Measurements from ENCODE around the gene PRRC1. TPM values are rescaled to one million over a fixed set of nuclear protein-coding genes. Genes with fewer than 3 reads are reported as not detected.

PRRC1 gene
- total and polyA plus RNA-seq, 9 of the 15 experiments (the other 6 are each of a cell fraction or from before 2014, with no cell fraction given): 23.4 to 68.7 (median 43.9) TPM

DNA sequence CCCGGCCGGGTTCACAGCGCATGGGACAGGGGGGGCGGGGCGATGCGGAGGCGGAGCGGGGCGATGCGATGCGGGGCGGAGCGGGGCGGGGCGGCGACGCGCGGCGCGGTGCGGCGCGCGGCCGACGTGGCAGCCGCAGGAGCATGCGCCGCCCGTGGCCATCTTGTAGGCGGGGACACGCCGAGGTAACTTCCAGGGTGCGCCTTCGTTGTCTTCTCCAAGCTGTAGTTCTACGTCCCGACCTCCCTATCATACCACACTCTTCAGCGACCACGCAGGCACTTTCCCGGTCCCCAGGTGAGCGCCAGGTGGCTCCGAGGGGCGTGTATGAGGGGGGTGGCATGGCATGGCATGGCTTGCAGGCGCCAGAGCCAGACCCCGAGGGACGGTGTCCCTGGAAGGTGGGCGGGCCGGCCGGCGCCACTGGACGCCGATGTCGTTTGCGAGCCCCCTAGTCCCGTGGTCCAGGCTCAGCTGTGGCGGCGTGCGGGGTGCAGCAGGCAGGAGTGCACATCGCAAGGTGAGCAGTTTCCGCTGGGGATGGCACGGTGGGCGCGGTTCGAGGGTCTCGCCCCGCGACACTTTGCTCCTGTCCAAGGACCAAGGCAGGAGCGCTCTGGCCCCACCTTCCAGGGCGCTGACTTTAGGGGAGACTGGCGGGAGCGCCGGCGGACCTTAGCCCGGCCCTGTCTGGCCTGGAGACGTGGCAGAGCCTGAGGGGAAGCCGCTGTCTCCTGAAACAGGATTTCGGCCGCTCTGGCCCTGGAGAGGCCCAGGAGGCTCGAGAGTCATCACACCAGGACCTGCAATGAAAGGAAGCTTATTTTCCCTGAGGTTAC, at the start of gene PRRC1 (continued):
- TF ChIP-seq, protein P1, sequence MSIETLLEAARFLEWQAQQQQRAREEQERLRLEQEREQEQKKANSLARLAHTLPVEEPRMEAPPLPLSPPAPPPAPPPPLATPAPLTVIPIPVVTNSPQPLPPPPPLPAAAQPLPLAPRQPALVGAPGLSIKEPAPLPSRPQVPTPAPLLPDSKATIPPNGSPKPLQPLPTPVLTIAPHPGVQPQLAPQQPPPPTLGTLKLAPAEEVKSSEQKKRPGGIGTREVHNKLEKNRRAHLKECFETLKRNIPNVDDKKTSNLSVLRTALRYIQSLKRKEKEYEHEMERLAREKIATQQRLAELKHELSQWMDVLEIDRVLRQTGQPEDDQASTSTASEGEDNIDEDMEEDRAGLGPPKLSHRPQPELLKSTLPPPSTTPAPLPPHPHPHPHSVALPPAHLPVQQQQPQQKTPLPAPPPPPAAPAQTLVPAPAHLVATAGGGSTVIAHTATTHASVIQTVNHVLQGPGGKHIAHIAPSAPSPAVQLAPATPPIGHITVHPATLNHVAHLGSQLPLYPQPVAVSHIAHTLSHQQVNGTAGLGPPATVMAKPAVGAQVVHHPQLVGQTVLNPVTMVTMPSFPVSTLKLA (conservative IDR thresholded peaks at IDR 0.05): peak; percentile 57 to 79; a peak in 3 of 4 replicates
- TF ChIP-seq, protein P2, sequence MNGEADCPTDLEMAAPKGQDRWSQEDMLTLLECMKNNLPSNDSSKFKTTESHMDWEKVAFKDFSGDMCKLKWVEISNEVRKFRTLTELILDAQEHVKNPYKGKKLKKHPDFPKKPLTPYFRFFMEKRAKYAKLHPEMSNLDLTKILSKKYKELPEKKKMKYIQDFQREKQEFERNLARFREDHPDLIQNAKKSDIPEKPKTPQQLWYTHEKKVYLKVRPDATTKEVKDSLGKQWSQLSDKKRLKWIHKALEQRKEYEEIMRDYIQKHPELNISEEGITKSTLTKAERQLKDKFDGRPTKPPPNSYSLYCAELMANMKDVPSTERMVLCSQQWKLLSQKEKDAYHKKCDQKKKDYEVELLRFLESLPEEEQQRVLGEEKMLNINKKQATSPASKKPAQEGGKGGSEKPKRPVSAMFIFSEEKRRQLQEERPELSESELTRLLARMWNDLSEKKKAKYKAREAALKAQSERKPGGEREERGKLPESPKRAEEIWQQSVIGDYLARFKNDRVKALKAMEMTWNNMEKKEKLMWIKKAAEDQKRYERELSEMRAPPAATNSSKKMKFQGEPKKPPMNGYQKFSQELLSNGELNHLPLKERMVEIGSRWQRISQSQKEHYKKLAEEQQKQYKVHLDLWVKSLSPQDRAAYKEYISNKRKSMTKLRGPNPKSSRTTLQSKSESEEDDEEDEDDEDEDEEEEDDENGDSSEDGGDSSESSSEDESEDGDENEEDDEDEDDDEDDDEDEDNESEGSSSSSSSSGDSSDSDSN (IDR thresholded peaks at IDR 0.05; ENCODE audit: borderline replicate concordance in 1 of 2, low read depth in 2 of 2, low read length in 2 of 2): peak; percentile 44 to 95; a peak in 3 of 4 replicates
- 0 out of 2 replicates have a peak, but pooled peaks have one; percentile 12 for TF ChIP-seq ERF (CRISPR knock-in tag; IDR thresholded peaks at IDR 0.05)
- 0 out of 2 replicates have a peak, but pooled peaks have one; percentile 7 for TF ChIP-seq TEAD4 (IDR thresholded peaks at IDR 0.05; ENCODE audit: low read length)
- TF ChIP-seq TEAD4 (CRISPR knock-in tag; IDR thresholded peaks at IDR 0.05; ENCODE audit: borderline replicate concordance): no peak
- TF ChIP-seq, protein P3, sequence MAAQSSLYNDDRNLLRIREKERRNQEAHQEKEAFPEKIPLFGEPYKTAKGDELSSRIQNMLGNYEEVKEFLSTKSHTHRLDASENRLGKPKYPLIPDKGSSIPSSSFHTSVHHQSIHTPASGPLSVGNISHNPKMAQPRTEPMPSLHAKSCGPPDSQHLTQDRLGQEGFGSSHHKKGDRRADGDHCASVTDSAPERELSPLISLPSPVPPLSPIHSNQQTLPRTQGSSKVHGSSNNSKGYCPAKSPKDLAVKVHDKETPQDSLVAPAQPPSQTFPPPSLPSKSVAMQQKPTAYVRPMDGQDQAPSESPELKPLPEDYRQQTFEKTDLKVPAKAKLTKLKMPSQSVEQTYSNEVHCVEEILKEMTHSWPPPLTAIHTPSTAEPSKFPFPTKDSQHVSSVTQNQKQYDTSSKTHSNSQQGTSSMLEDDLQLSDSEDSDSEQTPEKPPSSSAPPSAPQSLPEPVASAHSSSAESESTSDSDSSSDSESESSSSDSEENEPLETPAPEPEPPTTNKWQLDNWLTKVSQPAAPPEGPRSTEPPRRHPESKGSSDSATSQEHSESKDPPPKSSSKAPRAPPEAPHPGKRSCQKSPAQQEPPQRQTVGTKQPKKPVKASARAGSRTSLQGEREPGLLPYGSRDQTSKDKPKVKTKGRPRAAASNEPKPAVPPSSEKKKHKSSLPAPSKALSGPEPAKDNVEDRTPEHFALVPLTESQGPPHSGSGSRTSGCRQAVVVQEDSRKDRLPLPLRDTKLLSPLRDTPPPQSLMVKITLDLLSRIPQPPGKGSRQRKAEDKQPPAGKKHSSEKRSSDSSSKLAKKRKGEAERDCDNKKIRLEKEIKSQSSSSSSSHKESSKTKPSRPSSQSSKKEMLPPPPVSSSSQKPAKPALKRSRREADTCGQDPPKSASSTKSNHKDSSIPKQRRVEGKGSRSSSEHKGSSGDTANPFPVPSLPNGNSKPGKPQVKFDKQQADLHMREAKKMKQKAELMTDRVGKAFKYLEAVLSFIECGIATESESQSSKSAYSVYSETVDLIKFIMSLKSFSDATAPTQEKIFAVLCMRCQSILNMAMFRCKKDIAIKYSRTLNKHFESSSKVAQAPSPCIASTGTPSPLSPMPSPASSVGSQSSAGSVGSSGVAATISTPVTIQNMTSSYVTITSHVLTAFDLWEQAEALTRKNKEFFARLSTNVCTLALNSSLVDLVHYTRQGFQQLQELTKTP (IDR thresholded peaks at IDR 0.05; ENCODE audit: low read depth in 1 of 2, partially characterized antibody in 2 of 2): no peak
- TF ChIP-seq, protein P4, sequence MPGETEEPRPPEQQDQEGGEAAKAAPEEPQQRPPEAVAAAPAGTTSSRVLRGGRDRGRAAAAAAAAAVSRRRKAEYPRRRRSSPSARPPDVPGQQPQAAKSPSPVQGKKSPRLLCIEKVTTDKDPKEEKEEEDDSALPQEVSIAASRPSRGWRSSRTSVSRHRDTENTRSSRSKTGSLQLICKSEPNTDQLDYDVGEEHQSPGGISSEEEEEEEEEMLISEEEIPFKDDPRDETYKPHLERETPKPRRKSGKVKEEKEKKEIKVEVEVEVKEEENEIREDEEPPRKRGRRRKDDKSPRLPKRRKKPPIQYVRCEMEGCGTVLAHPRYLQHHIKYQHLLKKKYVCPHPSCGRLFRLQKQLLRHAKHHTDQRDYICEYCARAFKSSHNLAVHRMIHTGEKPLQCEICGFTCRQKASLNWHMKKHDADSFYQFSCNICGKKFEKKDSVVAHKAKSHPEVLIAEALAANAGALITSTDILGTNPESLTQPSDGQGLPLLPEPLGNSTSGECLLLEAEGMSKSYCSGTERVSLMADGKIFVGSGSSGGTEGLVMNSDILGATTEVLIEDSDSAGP (CRISPR knock-in tag; IDR thresholded peaks at IDR 0.05): peak; percentile 69; the same call in 1 of the 2 replicates
- peak; percentile 43 to 64; a peak in 2 of 4 replicates for TF ChIP-seq MAZ (CRISPR knock-in tag; conservative IDR thresholded peaks at IDR 0.05 in 1 of 2, IDR thresholded peaks at IDR 0.05 in 1 of 2)
- peak; percentile 86 for TF ChIP-seq CREM (IDR thresholded peaks at IDR 0.05; ENCODE audit: low read depth)
- TF ChIP-seq CBX1 (IDR thresholded peaks at IDR 0.05; ENCODE audit: low read depth): 0 out of 2 replicates have a peak, but pooled peaks have one; percentile 23
- TF ChIP-seq ZBTB17 (CRISPR knock-in tag; IDR thresholded peaks at IDR 0.05): peak; percentile 48; the same call in 1 of the 2 replicates
- TF ChIP-seq, protein P5, sequence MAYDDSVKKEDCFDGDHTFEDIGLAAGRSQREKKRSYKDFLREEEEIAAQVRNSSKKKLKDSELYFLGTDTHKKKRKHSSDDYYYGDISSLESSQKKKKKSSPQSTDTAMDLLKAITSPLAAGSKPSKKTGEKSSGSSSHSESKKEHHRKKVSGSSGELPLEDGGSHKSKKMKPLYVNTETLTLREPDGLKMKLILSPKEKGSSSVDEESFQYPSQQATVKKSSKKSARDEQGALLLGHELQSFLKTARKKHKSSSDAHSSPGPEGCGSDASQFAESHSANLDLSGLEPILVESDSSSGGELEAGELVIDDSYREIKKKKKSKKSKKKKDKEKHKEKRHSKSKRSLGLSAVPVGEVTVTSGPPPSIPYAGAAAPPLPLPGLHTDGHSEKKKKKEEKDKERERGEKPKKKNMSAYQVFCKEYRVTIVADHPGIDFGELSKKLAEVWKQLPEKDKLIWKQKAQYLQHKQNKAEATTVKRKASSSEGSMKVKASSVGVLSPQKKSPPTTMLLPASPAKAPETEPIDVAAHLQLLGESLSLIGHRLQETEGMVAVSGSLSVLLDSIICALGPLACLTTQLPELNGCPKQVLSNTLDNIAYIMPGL (CRISPR knock-in tag; IDR thresholded peaks at IDR 0.05): no peak
- TF ChIP-seq MYNN (IDR thresholded peaks at IDR 0.05): 0 out of 2 replicates have a peak, but pooled peaks have one; percentile 31
- TF ChIP-seq MYNN (CRISPR knock-in tag; IDR thresholded peaks at IDR 0.05): no peak

Measured in K562 (cell line).